Raji (cell line): ENCODE results near the gene XPNPEP1.

Source experiments
- POLR2A ChIP-seq: IDR thresholded peaks from 2 replicates; pipeline ENCODE4 v1.6.1; 2011; ENCODE audit warnings: low read depth, low read length, control low read depth; ENCODE audit not compliant: insufficient read depth

XPNPEP1 gene

DNA sequence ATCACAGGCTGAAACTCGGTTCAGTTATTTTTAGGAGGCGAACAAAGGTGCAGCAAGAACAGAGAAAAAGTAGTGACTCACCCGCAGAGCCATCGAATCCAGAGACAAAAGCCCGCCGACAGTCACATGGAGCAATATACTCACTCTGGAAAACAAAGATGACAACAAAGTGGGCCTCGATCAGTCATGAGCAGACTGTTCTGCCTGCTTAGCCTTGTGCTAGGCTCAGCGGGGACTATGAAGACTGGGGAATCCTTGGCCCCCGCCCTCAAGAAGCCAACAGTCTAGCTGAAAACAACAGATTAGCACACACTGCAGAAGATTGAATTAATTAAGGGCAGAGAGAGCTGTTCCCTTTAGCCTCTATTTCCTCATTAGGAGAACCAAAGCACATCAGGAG lies 30.4 kb downstream of the XPNPEP1 start:
- no peak for TF ChIP-seq POLR2A

- TF ChIP-seq POLR2A, result no peak
Observed at GRCh38 chr10:109892117-109892516, 31.2 kb downstream of the XPNPEP1 start.

GRCh38 chr10:109891105-109891504 lies 32.2 kb downstream of the XPNPEP1 start:
- no peak for TF ChIP-seq POLR2A

GRCh38 chr10:109889867-109890266 lies 33.4 kb downstream of the XPNPEP1 start:
- no peak for TF ChIP-seq POLR2A

- no peak for TF ChIP-seq POLR2A
Observed at GRCh38 chr10:109887776-109888175, 35.5 kb downstream of the XPNPEP1 start.

GRCh38 chr10:109887243-109887642 lies 36.1 kb downstream of the XPNPEP1 start:
- no peak for TF ChIP-seq POLR2A

DNA sequence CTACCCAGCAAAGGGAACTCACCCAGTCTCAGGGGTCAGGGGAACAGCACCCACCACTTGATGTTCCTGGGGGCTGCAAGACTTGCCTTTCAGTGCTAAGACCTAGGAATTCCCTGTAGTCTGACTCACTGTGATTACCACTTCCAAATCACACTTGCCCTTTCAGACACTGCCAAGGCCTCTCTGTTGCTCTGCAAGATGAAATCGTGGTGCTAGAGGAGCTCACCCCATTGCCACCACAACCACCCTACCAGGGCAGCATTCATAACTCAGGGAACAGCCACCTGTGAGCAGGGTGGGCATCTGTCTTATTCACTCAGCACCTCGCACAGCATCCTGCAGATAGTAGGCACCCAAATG lies 36.5 kb downstream of the XPNPEP1 start:
- TF ChIP-seq POLR2A, result no peak

DNA sequence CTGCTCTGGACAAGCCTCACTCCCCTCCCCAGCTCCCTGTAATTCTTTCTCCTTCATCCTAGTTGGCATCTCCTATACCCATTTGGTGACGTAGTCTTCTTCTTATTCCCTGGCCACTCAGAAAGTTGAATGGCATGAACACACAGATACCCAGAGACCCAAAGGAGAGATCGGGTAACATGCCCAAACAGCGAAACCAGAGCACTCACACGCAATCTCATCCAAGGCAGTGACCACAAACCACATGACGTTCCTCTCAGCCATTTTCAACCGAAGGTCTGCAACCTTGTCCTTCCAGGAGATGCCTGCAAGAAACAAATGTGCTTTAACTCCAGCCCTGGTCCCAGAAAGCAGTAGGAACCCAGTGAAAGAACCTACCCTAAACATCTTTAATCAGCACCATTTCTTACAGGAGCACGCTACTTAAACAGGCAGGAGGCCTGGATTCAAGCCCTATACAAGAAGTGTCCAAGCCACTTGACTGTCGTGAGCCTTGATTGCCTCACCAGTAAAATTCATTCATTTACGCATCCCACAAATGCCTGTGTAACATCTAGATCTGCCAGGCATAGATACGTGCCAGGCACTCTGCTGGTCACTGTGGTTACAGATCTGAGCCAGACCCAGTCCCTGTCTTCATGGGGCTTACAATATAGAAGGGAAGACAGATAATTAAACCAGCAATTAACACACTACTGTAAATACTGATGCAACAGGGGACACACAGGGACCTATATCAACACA lies 37.1 kb downstream of the XPNPEP1 start:
- no peak for TF ChIP-seq POLR2A

DNA sequence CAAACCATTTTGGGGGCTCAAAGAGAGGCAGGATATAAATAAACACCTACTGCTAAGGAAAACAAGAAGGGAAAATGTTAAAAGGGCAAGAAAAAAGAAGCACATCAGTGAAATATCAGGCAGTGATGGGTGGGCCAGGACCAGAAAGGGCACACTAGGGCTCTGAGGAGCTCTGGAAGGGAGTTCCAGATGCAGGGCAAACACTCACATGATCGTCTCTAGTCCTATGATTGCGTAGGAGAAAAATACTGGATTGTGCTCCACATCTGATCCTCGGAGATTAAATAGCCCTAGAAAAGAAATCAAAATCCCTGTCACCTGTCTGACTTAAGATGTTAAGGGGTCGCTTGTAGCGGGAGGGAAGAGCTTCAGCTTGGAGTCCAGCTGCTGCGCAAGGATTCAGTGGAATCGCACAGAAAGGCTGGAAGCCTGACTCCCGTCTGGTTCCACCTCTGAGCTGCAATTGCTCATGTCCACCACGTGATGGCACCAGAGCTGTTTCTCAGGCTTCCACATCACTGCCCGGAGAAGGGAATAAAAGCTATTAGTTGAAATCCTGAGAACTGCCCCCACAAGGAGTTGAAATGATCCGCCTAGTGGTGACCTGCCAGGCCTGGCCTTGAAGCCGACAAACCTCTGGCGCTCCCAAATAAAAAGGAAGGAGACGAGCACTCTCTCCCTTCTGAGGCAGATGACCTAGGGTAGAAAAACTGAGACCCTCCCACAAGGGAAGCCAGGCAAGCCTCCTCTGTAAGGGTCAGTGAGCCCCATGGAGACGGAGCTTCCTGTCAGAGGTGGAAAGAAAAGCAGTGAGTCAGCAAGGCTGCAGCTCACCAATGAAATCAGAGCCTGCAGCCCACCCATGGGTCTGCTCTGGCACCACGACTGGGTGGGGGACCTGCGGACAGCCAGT lies 39.2 kb downstream of the XPNPEP1 start:
- TF ChIP-seq POLR2A, result no peak

DNA sequence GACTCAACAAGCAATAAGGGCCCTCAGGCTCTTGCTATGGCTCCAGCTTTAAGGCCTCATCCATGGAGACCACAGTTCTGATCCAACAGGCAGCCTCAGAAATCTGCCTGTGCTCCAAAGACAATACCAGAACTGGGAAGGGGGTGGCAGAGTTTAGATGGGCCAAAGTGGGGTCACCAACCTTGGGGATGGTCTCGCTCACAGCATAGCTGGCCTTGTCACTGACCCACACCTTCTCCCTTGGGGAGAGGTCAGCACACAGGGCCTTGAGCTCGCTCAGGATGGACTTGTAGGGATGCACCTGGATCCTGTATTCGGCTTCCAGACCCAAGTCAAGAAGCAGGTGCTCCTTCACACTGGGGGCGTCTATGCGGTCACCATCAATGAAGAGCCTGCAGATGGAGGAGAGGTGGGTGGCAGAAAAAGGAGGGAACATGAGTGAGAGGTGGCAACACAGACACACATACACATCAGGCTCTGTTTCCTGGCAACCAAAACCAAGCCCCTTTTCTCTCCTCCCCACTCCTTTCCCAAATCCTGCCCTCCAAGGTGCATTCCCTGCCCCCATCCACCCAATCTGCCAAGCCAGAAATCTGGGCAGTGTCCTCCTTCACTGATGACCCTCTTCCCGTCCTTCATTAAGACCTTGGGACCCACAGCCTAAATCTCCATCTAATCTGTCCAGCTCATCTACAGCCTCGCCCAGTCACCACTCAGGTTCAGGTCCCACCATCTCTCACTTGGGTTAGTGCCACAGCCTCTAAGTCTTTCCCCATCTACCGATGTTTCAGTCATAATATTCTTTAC lies 40.9 kb downstream of the XPNPEP1 start:
- TF ChIP-seq POLR2A, result no peak

DNA sequence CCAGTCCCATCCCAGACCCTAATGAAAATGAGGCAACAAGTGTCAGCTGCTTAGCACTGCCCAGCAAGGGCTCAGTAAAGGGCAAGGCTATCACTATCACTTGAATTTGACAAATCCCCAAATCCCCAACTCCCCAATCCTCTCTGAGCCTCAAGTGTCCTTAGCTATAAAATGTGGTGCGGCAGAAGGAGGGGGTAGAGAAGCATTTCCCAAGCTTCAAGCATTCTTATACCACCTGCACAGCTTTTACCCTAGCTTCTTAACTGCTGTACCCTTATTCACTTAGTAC lies 41.6 kb downstream of the XPNPEP1 start:
- no peak for TF ChIP-seq POLR2A

DNA sequence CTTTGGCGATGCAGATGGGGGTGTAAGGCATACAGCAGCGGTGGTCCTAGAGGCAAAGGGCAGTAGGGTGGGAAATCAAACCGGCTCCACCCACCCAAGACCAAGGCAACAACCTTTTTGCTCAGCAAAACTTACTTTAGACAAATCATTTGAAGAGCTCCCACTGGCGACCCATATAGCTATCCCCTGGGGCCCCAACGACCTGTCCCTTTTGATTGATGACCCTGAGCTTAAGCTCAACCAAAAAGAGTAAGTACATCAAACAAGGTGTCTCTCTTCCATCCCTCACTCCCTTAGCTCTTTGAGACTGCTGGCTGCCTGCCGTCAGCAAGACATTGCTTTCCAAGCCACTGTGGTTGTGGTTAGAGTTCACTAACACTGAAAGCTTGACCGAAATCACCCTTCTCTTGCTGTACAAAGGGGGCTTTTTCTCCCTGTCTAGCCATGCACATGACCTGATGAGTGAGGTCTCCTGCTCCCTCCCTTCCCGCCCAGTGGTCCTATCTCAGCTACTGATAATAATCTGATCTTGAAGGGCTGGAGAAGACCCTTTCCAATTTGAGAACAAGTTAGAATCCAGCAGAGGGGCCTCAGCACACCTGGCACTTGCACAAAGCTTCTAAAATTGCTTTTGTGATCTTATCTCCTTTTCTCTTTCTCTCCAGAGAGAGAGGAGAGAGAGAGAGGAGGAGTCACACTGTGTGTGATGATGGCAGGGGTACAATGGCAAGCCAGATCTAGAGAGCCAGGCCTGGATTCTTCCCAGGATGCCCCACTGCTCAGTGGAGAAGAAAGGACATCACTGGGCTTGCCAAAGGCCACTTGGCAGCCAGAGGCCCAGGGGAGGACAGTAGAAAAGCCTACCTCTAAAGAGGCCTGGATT lies 42.2 kb downstream of the XPNPEP1 start:
- no peak for TF ChIP-seq POLR2A

GRCh38 chr10:109877546-109877945 lies 45.8 kb downstream of the XPNPEP1 start:
- TF ChIP-seq POLR2A, result no peak
